ENCODE results near the gene UPB1. TPM values are rescaled to one million over a fixed set of nuclear protein-coding genes. Genes with fewer than 3 reads are reported as not detected.

Gene UPB1
- total and polyA plus RNA-seq, 9 of the 15 experiments (the other 6 are each of a cell fraction or from before 2014, with no cell fraction given): 0.06 to 0.11 TPM; not detected in 7

GRCh38 chr22:24555165-24556039 lies 60.3 kb downstream of the UPB1 start, which contains the start of gene SNRPD3 (continued):
- TF ChIP-seq MYC (IDR thresholded peaks at IDR 0.05; ENCODE audit: low read depth, low read length) (peak; percentile 86), MYC (CRISPR knock-in tag; IDR thresholded peaks at IDR 0.05; ENCODE audit: borderline replicate concordance, low read depth) (peak; percentile 60; the same call in 1 of the 2 replicates), ZNF124 (CRISPR knock-in tag; IDR thresholded peaks at IDR 0.05) (no peak), BRF1 (IDR thresholded peaks at IDR 0.05; ENCODE audit: borderline replicate concordance, extremely low read depth, insufficient read length) (no peak), ZBTB43 (CRISPR knock-in tag; IDR thresholded peaks at IDR 0.05) (no peak), MNT (conservative IDR thresholded peaks at IDR 0.05) (peak; percentile 61 to 85), NCOA2 (IDR thresholded peaks at IDR 0.05; ENCODE audit: partially characterized antibody in 2 of 2) (no peak), HMG20A (CRISPR knock-in tag; conservative IDR thresholded peaks at IDR 0.05) (no peak), TEAD2 (tag; IDR thresholded peaks at IDR 0.05) (no peak), HMG20B (CRISPR knock-in tag; IDR thresholded peaks at IDR 0.05) (no peak), ZNF197 (CRISPR knock-in tag; IDR thresholded peaks at IDR 0.05; ENCODE audit: low read depth) (no peak), ZNF79 (CRISPR knock-in tag; IDR thresholded peaks at IDR 0.05; ENCODE audit: low read depth) (no peak), PHTF2 (CRISPR knock-in tag; IDR thresholded peaks at IDR 0.05) (no peak), MTA2 (IDR thresholded peaks at IDR 0.05; ENCODE audit: low read depth) (no peak), HDAC1 (IDR thresholded peaks at IDR 0.05) (no peak), LEF1 (IDR thresholded peaks at IDR 0.05) (peak; percentile 50; the same call in 1 of the 2 replicates), MEF2A (IDR thresholded peaks at IDR 0.05; ENCODE audit: control insufficient read depth, low read depth, low read length) (no peak), ZNF785 (CRISPR knock-in tag; IDR thresholded peaks at IDR 0.05) (no peak), ZBED1 (IDR thresholded peaks at IDR 0.05) (no peak), PML (IDR thresholded peaks at IDR 0.05; ENCODE audit: low read length) (peak; percentile 69), HOXB6 (CRISPR knock-in tag; IDR thresholded peaks at IDR 0.05; ENCODE audit: borderline replicate concordance) (no peak), ZBTB9 (CRISPR knock-in tag; IDR thresholded peaks at IDR 0.05) (peak; percentile 80; the same call in 1 of the 2 replicates), THAP12 (CRISPR knock-in tag; IDR thresholded peaks at IDR 0.05) (no peak)

Data from K562 (cell line).